Measurements from ENCODE around the gene TULP3.

GRCh38 chr12:2986876-2987275 lies 96.2 kb downstream of the TULP3 start:
- no peak for TF ChIP-seq GATA2 (IDR thresholded peaks at IDR 0.05; ENCODE audit: low read depth, low read length)
- TF ChIP-seq GATA3 (IDR thresholded peaks at IDR 0.05; ENCODE audit: low read depth, low read length), result no peak
